H9 (cell line): ENCODE measurements around the gene MYO7A. TPM values are rescaled to one million over a fixed set of nuclear protein-coding genes. Genes with fewer than 3 reads are reported as not detected.

Experiments
- DNase-seq: peaks from one replicate; pipeline ENCODE4 v3.0.0-alpha.2; 2017
- H2AFZ ChIP-seq: one replicate; pipeline ENCODE4 v1.6.1; 2013; ENCODE audit warnings: mild to moderate bottlenecking, low read length, control low read depth, moderate library complexity
- H2AK5ac ChIP-seq: 2 replicates; pipeline ENCODE4 v1.6.1; 2013; ENCODE audit warnings: low read length, control low read depth, mixed read lengths; ENCODE audit not compliant: insufficient read length
- H2BK120ac ChIP-seq: one replicate; pipeline ENCODE4 v1.6.1; 2013; ENCODE audit warnings: low read depth, mild to moderate bottlenecking, low read length, control low read depth, inconsistent platforms; ENCODE audit not compliant: poor library complexity, severe bottlenecking
- H2BK12ac ChIP-seq: 2 replicates; pipeline ENCODE4 v1.6.1; 2013; ENCODE audit warnings: low read length, control low read depth, mixed read lengths, low read depth; ENCODE audit not compliant: insufficient read length
- H2BK15ac ChIP-seq: 2 replicates; pipeline ENCODE4 v1.6.1; 2013; ENCODE audit warnings: low read depth, low read length, control low read depth
- H2BK20ac ChIP-seq: one replicate; pipeline ENCODE4 v1.6.1; 2013; ENCODE audit warnings: low read depth, mild to moderate bottlenecking, low read length, control low read depth, inconsistent platforms; ENCODE audit not compliant: poor library complexity, severe bottlenecking
- H2BK5ac ChIP-seq: 2 replicates; pipeline ENCODE4 v1.6.1; 2013; ENCODE audit warnings: low read length, control low read depth, mixed read lengths; ENCODE audit not compliant: insufficient read length
- H3K14ac ChIP-seq: 2 replicates; pipeline ENCODE4 v1.6.1; 2013; ENCODE audit warnings: low read length, control low read depth; ENCODE audit not compliant: insufficient read depth
- H3K18ac ChIP-seq: 2 replicates; pipeline ENCODE4 v1.6.1; 2013; ENCODE audit warnings: low read depth, mild to moderate bottlenecking, mixed read lengths, low read length, control low read depth; ENCODE audit not compliant: insufficient read length
- H3K23ac ChIP-seq: 2 replicates; pipeline ENCODE4 v1.6.1; 2013; ENCODE audit warnings: low read length, control low read depth, mixed read lengths, low read depth; ENCODE audit not compliant: insufficient read length
- H3K23me2 ChIP-seq: 2 replicates; pipeline ENCODE4 v1.6.1; 2013; ENCODE audit warnings: low read depth, mild to moderate bottlenecking, mixed read lengths, low read length, control low read depth; ENCODE audit not compliant: insufficient read length, poor library complexity, severe bottlenecking
- H3K27ac ChIP-seq: 2 replicates; pipeline ENCODE4 v1.5.1; 2013; ENCODE audit warnings: low read length, control low read depth, mixed read lengths, low read depth; ENCODE audit not compliant: insufficient read length
- H3K27me3 ChIP-seq: 2 replicates; pipeline ENCODE4 v1.6.1; 2013; ENCODE audit warnings: low read length, control low read depth, inconsistent platforms; ENCODE audit not compliant: insufficient read depth
- H3K4ac ChIP-seq: 2 replicates; pipeline ENCODE4 v1.6.1; 2013; ENCODE audit warnings: low read depth, mild to moderate bottlenecking, control low read depth, inconsistent platforms, low read length, moderate library complexity
- H3K4me1 ChIP-seq: 2 replicates; pipeline ENCODE4 v1.6.1; 2013; ENCODE audit warnings: low read length, control low read depth, inconsistent platforms; ENCODE audit not compliant: insufficient read depth
- H3K4me2 ChIP-seq: 2 replicates; pipeline ENCODE4 v1.6.1; 2013; ENCODE audit warnings: low read length, control low read depth, mixed read lengths; ENCODE audit not compliant: insufficient read length, insufficient read depth
- H3K56ac ChIP-seq: 2 replicates; pipeline ENCODE4 v1.6.1; 2013; ENCODE audit warnings: low read depth, mild to moderate bottlenecking, mixed read lengths, low read length, control low read depth; ENCODE audit not compliant: insufficient read length
- H3K79me1 ChIP-seq: 2 replicates; pipeline ENCODE4 v1.6.1; 2013; ENCODE audit warnings: low read depth, mild to moderate bottlenecking, moderate library complexity, low read length, control low read depth, inconsistent platforms; ENCODE audit not compliant: insufficient read depth, poor library complexity, severe bottlenecking
- H3K79me2 ChIP-seq: 2 replicates; pipeline ENCODE4 v1.6.1; 2013; ENCODE audit warnings: low read length, control low read depth, inconsistent platforms; ENCODE audit not compliant: insufficient read depth
- H3K9ac ChIP-seq: 2 replicates; pipeline ENCODE4 v1.6.1; 2013; ENCODE audit warnings: low read length, control low read depth, mixed read lengths; ENCODE audit not compliant: insufficient read length; ENCODE audit errors: extremely low read depth
- H3K9me3 ChIP-seq: one replicate; pipeline ENCODE4 v1.6.1; 2013; ENCODE audit warnings: low read depth, low read length, inconsistent platforms; ENCODE audit not compliant: control insufficient read depth
- H3T11ph ChIP-seq: one replicate; pipeline ENCODE4 v1.6.1; 2013; ENCODE audit warnings: mild to moderate bottlenecking, low read length, control low read depth, inconsistent platforms
- H4K20me1 ChIP-seq: one replicate; pipeline ENCODE4 v1.6.1; 2013; ENCODE audit not compliant: control insufficient read depth, insufficient read length, insufficient read depth
- H4K5ac ChIP-seq: 2 replicates; pipeline ENCODE4 v1.6.1; 2013; ENCODE audit warnings: low read depth, mild to moderate bottlenecking, mixed read lengths, low read length, control low read depth; ENCODE audit not compliant: insufficient read length
- H4K8ac ChIP-seq: replicated peaks from 2 replicates; pipeline ENCODE4 v1.6.1; 2013; ENCODE audit warnings: low read length, control low read depth, mixed read lengths, low read depth; ENCODE audit not compliant: insufficient read length
- H4K91ac ChIP-seq: 2 replicates; pipeline ENCODE4 v1.6.1; 2013; ENCODE audit warnings: low read depth, mild to moderate bottlenecking, moderate library complexity, mixed read lengths, low read length, control low read depth; ENCODE audit not compliant: insufficient read length
- H3K27ac Mint-ChIP-seq, 3 experiments: 2 replicates in 2 of 3; 3 replicates in 1 of 3; pipeline ENCODE4 v1.8.0; 2020 to 2021; ENCODE audit warnings: mixed read lengths in 3 of 3, mild to moderate bottlenecking in 1 of 3, moderate library complexity in 1 of 3
- H3K27me3 Mint-ChIP-seq: 2 replicates; pipeline ENCODE4 v1.8.0; 2021; ENCODE audit warnings: low read depth, mild to moderate bottlenecking, moderate library complexity, mixed read lengths
- H3K36me3 Mint-ChIP-seq, 3 experiments: 2 replicates in 2 of 3; 3 replicates in 1 of 3; pipeline ENCODE4 v1.8.0; 2020 to 2021; ENCODE audit warnings: low read depth in 3 of 3, mixed read lengths in 3 of 3; ENCODE audit not compliant: insufficient read depth in 1 of 3
- H3K4me1 Mint-ChIP-seq, 2 experiments: 2 replicates each; pipeline ENCODE4 v1.8.0; 2020; ENCODE audit warnings: mixed read lengths in 2 of 2
- H3K4me3 Mint-ChIP-seq, 2 experiments: 2 replicates in 1 of 2; 3 replicates in 1 of 2; pipeline ENCODE4 v1.8.0; 2020 to 2021; ENCODE audit warnings: mild to moderate bottlenecking in 2 of 2, mixed read lengths in 2 of 2, moderate library complexity in 1 of 2
- H3K9me3 Mint-ChIP-seq, 2 experiments: 2 replicates in 1 of 2; 3 replicates in 1 of 2; pipeline ENCODE4 v1.8.0; 2020; ENCODE audit warnings: mild to moderate bottlenecking in 2 of 2, mixed read lengths in 2 of 2, moderate library complexity in 1 of 2
- WGBS: extraction: QIAGEN DNeasy Blood & Tissue Kit; methylation state at CpG from one replicate; pipeline ENCODE4 v1.1.7; 2013; ENCODE audit warnings: missing lambda C conversion rate, low lambda C conversion rate, mixed read lengths; ENCODE audit not compliant: insufficient read length; ENCODE audit errors: extremely low coverage; 5-methylcytosine and 5-hydroxymethylcytosine counted together
- total RNA-seq: library from RNA; stranded (reverse); gene quantifications from 2 replicates; pipeline ENCODE4 v1.2.1, GENCODE V29; 2021
- TF ChIP-seq, protein P1 (sequence below): fragments of 200-600 bp; sonication (generic); conservative IDR thresholded peaks from 3 replicates; pipeline ENCODE4 v1.8.0; 2021; ENCODE audit warnings: antibody characterized with exemption, mild to moderate bottlenecking

MYO7A gene
- total RNA-seq, 1 experiment from 2014 or later, result 1.6 TPM

DNA sequence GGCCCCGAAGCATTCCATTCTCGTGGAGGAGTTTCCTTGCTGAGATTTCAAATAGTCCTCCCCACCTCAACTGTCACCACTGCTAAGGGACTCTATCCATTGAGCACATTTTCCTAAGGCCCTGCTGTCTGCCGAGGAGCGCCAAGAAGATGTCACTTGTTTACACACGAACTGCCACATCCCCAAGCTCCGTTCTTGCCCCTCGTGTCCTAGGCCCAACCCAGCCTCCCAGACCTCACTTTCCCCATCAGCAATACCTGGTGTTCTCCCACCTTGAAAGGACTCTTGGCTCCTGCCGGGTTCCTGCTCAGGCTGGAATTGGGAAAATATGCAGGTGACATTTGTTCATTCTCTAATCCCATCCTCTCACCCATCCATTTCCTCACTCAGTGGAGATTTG lies 4.0 kb upstream of the MYO7A start:
- Histone ChIP-seq H3K4ac (no peak overlapping the region), H2BK20ac (no peak overlapping the region), H2BK12ac (no peak overlapping the region), H2BK15ac (no peak overlapping the region), H3K27me3 (no peaks in the 10 kb centered on the region), H3K4me2 (no peak overlapping the region), H3K14ac (no peak overlapping the region), H4K20me1 (no peaks in the 10 kb centered on the region), H3K18ac (no peak overlapping the region), H3K79me1 (no peaks in the 10 kb centered on the region), H2AFZ (no peak overlapping the region), H2BK5ac (no peak overlapping the region), H3K4me1 (no peaks in the 10 kb centered on the region), H3K9ac (no peak overlapping the region), H3K27ac (no peak overlapping the region), H3T11ph (no peak overlapping the region), H3K56ac (no peak overlapping the region), H3K23ac (no peak overlapping the region), H3K79me2 (no peaks in the 10 kb centered on the region), H3K9me3 (no peaks in the 10 kb centered on the region), H3K23me2 (peaks cover 8% of the 10 kb centered on the region), H2AK5ac (no peak overlapping the region), H4K5ac (no peak overlapping the region), H2BK120ac (no peak overlapping the region), H4K91ac (no peak overlapping the region), H4K8ac (no peak overlapping the region)
- H3K27me3 Mint-ChIP-seq, result peaks cover 5% of the 10 kb centered on the region; the same call in 1 of the 2 replicates
- DNase-seq, result no peak
- H3K27ac Mint-ChIP-seq, result peak overlapping the region in 1 of 3 experiments; percentile 38; a peak in 1 of 7 replicates
- H3K4me1 Mint-ChIP-seq, result peaks cover 22 to 24% of the 10 kb centered on the region in 2 experiments
- H3K4me3 Mint-ChIP-seq, result no peak overlapping the region
- no CpG with 5 or more reads among the region's 8 CpGs for WGBS
- peaks cover 3 to 10% (median 6%) of the 10 kb centered on the region in 3 experiments; a peak in 6 of 7 replicates for H3K36me3 Mint-ChIP-seq
- no peaks in the 10 kb centered on the region for H3K9me3 Mint-ChIP-seq
- TF ChIP-seq, protein P1, sequence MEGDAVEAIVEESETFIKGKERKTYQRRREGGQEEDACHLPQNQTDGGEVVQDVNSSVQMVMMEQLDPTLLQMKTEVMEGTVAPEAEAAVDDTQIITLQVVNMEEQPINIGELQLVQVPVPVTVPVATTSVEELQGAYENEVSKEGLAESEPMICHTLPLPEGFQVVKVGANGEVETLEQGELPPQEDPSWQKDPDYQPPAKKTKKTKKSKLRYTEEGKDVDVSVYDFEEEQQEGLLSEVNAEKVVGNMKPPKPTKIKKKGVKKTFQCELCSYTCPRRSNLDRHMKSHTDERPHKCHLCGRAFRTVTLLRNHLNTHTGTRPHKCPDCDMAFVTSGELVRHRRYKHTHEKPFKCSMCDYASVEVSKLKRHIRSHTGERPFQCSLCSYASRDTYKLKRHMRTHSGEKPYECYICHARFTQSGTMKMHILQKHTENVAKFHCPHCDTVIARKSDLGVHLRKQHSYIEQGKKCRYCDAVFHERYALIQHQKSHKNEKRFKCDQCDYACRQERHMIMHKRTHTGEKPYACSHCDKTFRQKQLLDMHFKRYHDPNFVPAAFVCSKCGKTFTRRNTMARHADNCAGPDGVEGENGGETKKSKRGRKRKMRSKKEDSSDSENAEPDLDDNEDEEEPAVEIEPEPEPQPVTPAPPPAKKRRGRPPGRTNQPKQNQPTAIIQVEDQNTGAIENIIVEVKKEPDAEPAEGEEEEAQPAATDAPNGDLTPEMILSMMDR, result no peak
